GM10266 (cell line): ENCODE data around the gene HERC5.

ENCODE experiments used
- DNase-seq: peaks from one replicate; pipeline ENCODE4 v3.0.0; 2012; ENCODE audit errors: extremely low spot score
- CTCF ChIP-seq: IDR thresholded peaks from 2 replicates; pipeline ENCODE4 v1.5.1; 2012; ENCODE audit warnings: mild to moderate bottlenecking, low read depth; ENCODE audit not compliant: control insufficient read depth, insufficient read depth; ENCODE audit errors: missing control alignments

The HERC5 gene

DNA sequence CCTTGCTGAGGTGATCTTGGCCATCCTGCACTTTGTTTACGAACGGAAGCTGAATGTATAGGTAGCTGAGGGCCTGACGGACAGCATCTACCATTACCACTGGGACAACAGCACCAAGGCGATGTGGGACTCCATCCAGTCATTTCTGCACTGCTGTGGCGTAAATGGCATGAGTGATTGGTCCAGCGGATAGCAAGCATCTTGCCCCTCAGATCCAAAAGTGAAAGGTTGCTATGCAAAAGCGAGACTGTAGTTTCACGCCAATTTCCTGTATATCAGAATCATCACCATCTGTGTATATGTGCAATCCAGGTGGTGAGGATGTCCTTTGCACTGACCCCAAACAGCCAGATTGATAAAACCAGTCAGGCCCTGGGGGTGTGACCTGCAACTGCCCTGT, 70.9 kb downstream of the HERC5 start:
- no peak for TF ChIP-seq CTCF
- DNase-seq = no peak

DNA sequence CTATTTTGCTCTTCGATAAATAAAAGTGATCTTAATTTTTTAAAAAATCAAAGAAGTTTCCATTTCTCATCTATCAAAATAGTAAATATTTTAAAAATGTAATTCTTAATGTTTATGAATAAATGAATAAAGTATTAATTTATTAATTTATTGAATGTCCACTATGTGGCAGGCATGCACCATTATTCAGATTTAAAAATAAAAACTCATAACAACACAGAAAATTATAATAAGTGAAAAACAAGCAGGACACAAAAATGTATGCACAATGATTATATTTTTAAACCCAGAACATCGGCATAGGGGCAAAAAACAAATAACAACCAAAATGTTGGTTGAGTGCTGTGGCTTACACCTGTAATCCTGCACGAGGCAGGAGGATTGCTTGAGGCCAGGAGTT, 71.9 kb downstream of the HERC5 start:
- no peak for DNase-seq

DNA sequence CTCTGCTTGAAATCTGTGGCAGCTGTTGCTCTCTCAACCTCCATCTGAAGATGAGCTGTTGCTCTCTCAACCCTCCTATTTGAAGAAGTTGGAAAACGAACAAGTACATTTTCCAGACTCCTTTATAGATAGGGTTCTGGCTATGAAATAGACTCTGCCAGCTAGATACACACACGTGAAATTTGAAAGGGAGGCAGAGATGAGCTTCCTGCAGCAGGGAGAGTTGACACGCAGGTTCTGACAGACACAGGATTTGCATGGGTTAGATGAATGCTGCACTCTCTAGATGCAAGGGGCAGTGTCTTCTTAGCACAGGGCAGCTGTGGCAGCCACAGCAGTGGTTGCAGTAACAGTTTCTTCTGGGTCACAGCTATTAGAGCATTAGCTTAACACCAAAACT, 74.6 kb downstream of the HERC5 start:
- DNase-seq = no peak
- no peak for TF ChIP-seq CTCF

More for the DNA sequence above, 71.9 kb downstream of the HERC5 start:
- no peak for TF ChIP-seq CTCF

DNA sequence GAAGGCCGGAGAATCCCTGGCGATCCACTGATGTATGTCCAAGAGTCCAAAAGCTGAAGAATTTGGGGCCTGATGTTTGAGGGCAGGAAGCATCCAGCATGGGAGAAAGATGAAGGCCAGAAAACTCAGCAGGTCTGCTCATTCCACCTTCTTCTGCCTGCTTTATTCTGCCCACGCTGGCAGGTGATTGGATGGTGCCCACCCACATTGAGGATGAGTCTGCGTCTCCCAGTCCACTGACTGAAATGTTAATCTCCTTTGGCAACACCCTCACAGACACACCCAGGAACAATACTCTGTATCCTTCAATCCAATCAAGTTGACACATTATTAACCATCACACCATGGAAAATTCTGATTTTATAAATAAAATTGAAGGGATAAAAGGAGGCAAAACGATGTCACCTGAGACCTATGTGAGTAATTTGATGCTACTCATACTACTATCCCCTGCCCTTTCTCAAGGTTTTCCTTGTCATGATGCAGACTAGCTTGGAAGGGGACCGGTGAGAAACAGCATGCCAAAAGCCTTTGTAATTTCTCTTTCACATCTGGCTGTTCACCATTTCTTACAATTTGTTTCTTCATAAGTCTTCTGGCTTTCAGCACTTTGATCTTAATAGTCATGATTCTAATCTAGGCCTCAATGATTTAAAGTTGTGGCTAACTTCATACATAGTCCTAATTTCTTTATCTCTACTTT, 76.3 kb downstream of the HERC5 start:
- TF ChIP-seq CTCF = no peak
- no peak for DNase-seq

DNA sequence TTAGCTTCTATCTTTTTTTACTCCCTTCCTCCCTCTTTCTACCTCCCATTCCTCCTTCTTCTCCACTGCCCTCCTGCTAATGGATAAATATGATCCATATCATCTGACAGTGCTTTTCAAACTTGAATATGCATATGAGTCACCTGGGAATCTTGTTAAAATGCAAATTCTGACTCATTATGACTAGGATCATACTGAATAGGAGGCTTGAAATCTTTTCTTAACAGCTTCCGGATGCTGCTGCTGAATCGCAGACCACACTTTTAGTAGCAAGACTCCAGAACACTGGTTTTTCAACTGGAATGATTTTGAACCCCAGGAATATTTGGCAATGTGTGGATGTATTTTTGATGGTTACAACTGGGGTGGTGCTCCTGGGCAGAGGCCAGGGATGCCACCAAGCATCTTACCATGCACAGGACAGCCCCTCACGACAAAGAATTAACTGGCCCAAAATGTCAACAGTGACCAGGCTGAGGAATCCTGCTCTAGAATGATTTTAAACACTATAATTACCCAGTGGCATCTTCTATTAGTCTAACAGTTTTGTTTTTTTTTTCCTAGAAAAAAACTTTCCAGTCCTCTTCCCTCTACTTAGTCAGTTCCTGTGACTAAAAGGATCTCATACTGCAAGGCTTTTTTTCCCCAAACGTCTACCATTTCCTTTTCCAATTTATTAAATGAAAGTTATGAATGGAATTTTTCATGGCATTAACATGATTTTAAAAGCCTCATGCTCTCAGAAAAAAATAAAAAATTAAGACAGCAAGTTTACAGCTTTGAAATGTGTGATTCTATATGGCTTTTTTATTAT, 77.2 kb downstream of the HERC5 start:
- no peak for TF ChIP-seq CTCF

GRCh38 chr4:88535090-88535755, 78.3 kb downstream of the HERC5 start:
- no peak for DNase-seq
- TF ChIP-seq CTCF = no peak

More for the DNA sequence above, 77.2 kb downstream of the HERC5 start:
- DNase-seq = no peak
